Measurements from ENCODE around the gene VPS8. TPM values are rescaled to one million over a fixed set of nuclear protein-coding genes. Genes with fewer than 3 reads are reported as not detected.

The VPS8 gene
- total and polyA plus RNA-seq, 9 of the 15 experiments (the other 6 are each of a cell fraction or from before 2014, with no cell fraction given) = 7.2 to 41.0 (median 28.3) TPM

DNA sequence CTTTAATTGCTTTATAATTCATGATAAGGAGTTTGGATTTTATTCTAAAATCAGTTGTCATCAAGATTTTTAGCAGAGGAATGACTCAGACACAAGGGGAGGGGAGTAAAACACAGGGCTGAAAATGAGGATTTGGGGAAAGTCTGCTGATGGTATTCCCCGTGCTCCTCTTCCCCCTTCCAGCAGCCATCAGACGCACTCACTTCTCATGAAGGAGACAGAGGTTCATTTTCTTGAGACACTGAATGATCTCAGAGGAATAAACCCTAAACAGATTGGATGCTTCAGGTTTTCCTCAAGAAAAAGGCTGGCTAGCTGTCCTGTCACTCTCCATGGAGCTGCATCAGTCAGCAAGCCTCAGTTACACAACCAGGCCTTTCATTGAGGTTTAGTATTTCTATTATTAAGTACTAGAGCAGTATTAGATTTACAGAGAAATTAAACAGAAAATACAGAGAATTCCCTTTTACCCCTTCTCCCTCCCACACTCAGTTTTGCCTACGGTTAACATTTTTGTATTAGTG is 174.5 kb downstream of the VPS8 start:
- no peaks in the 10 kb centered on the region for H3K9me1 ChIP-seq (ENCODE audit: control insufficient read depth, insufficient read depth, low read length)
- ATAC-seq (no peak), FAIRE-seq (no peak), DNase-seq (ENCODE audit: extremely low read depth in 1 of 4, low spot score in 3 of 4) (no peak)
- H4K20me1 ChIP-seq (replicated peaks; ENCODE audit: control insufficient read depth, insufficient read depth, low read length) = no peaks in the 10 kb centered on the region
- H3K9ac ChIP-seq (ENCODE audit: insufficient read depth in 1 of 2, low read depth in 2 of 2, low read length in 2 of 2) = no peak overlapping the region
- intact Hi-C loops (cut with micrococcal nuclease) (no loop called here), in situ Hi-C loops (cut with MboI) (no loop called here)
- no peaks in the 10 kb centered on the region for H3K4me1 ChIP-seq (replicated peaks in 1 of 2; ENCODE audit: control insufficient read depth in 2 of 2, insufficient read depth in 2 of 2, low read length in 2 of 2)
- no peak overlapping the region for H3K4me2 ChIP-seq (ENCODE audit: insufficient read depth, low read length)
- H3K4me3 ChIP-seq = no peak overlapping the region
- no peaks in the 10 kb centered on the region for H3K9me3 ChIP-seq (replicated peaks; ENCODE audit: control insufficient read depth, insufficient read depth, low read depth, low read length)
- POLR2A ChIA-PET = no interaction called here
- no peaks in the 10 kb centered on the region for H3K79me2 ChIP-seq (ENCODE audit: control insufficient read depth, insufficient read depth, low read length)
- no TSS peak for BruUV-seq (replicated peaks)
- no peaks in the 10 kb centered on the region for H3K27me3 ChIP-seq (ENCODE audit: control insufficient read depth in 2 of 2, insufficient read depth in 2 of 2, low read length in 2 of 2)
- CTCF ChIA-PET (ENCODE audit: low intra/inter-chr PET ratio) = no interaction called here
- no peaks in the 10 kb centered on the region for H3K36me3 ChIP-seq (ENCODE audit: control insufficient read depth, insufficient read depth, low read length)
- WGBS (ENCODE audit: insufficient coverage, low coverage, missing lambda C conversion rate) = 84% methylated on average over 2 of the region's 3 CpGs
- no peak overlapping the region for H2AFZ ChIP-seq (ENCODE audit: low read depth, low read length)
- H3K27ac ChIP-seq (ENCODE audit: extremely low read depth, low read depth, low read length) = no peak overlapping the region
- TF ChIP-seq ZNF318 (IDR thresholded peaks at IDR 0.05; ENCODE audit: borderline replicate concordance in 1 of 2, low read depth in 1 of 2) (no peak), ZKSCAN3 (CRISPR knock-in tag; IDR thresholded peaks at IDR 0.05) (no peak), CHD2 (IDR thresholded peaks at IDR 0.05; ENCODE audit: low read depth, low read length) (no peak), ZFX (CRISPR knock-in tag; IDR thresholded peaks at IDR 0.05) (no peak)
- TF ChIP-seq, protein P1, sequence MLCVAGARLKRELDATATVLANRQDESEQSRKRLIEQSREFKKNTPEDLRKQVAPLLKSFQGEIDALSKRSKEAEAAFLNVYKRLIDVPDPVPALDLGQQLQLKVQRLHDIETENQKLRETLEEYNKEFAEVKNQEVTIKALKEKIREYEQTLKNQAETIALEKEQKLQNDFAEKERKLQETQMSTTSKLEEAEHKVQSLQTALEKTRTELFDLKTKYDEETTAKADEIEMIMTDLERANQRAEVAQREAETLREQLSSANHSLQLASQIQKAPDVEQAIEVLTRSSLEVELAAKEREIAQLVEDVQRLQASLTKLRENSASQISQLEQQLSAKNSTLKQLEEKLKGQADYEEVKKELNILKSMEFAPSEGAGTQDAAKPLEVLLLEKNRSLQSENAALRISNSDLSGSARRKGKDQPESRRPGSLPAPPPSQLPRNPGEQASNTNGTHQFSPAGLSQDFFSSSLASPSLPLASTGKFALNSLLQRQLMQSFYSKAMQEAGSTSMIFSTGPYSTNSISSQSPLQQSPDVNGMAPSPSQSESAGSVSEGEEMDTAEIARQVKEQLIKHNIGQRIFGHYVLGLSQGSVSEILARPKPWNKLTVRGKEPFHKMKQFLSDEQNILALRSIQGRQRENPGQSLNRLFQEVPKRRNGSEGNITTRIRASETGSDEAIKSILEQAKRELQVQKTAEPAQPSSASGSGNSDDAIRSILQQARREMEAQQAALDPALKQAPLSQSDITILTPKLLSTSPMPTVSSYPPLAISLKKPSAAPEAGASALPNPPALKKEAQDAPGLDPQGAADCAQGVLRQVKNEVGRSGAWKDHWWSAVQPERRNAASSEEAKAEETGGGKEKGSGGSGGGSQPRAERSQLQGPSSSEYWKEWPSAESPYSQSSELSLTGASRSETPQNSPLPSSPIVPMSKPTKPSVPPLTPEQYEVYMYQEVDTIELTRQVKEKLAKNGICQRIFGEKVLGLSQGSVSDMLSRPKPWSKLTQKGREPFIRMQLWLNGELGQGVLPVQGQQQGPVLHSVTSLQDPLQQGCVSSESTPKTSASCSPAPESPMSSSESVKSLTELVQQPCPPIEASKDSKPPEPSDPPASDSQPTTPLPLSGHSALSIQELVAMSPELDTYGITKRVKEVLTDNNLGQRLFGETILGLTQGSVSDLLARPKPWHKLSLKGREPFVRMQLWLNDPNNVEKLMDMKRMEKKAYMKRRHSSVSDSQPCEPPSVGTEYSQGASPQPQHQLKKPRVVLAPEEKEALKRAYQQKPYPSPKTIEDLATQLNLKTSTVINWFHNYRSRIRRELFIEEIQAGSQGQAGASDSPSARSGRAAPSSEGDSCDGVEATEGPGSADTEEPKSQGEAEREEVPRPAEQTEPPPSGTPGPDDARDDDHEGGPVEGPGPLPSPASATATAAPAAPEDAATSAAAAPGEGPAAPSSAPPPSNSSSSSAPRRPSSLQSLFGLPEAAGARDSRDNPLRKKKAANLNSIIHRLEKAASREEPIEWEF (CRISPR knock-in tag; IDR thresholded peaks at IDR 0.05) = no peak
- TF ChIP-seq, protein P2, sequence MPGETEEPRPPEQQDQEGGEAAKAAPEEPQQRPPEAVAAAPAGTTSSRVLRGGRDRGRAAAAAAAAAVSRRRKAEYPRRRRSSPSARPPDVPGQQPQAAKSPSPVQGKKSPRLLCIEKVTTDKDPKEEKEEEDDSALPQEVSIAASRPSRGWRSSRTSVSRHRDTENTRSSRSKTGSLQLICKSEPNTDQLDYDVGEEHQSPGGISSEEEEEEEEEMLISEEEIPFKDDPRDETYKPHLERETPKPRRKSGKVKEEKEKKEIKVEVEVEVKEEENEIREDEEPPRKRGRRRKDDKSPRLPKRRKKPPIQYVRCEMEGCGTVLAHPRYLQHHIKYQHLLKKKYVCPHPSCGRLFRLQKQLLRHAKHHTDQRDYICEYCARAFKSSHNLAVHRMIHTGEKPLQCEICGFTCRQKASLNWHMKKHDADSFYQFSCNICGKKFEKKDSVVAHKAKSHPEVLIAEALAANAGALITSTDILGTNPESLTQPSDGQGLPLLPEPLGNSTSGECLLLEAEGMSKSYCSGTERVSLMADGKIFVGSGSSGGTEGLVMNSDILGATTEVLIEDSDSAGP (CRISPR knock-in tag; IDR thresholded peaks at IDR 0.05) = no peak

All from K562 (cell line).